SK-N-MC (cell line): ENCODE measurements around the gene PLBD2.

ENCODE experiments used
- EZH2 ChIP-seq: fragments of 200-600 bp; sonication (generic); IDR thresholded peaks from one replicate; pipeline ENCODE4 v1.6.1; 2017; ENCODE audit warnings: antibody characterized with exemption
- POLR2AphosphoS5 ChIP-seq: IDR thresholded peaks from 2 replicates; pipeline ENCODE4 v1.6.1; 2012; ENCODE audit warnings: mild to moderate bottlenecking, low read depth, low read length, borderline replicate concordance

DNA sequence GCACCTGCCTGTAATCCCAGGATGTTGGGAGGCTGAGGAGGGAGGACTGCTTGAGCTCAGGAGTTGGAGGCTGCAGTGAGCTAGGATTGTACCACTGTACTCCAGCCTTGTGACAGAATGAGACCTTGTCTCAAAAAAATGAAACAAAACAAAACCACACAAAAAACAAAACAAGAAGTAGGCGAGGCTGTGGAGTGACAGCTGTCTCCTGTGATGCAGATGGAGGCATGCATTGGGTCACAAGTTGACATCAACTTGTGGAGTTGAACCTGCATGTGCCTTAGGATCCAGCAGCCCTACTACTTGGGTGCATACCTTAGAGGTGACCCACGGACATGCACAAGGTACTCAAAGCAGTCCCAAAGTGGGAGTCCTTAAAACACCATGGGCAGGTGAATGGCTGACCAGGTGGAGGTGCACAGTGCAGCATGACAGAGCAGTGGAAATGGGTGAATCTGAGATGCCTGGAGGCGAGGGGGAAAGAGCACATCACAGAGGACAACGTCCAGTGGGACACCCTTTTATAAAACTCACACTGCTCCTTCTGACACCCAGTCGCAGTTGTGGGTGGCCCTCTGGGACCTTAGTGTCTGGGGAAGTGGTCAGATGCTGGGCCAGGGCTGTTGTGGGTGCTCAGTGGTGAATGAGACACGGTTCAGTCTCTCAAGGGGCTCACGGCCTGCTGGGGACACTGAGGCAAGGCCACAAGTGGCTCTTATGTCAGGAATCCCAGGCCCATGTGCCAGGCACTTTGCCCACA, 12.7 kb downstream of the PLBD2 start:
- TF ChIP-seq EZH2 (no peak), POLR2AphosphoS5 (no peak)
